ENCODE results near the gene NLRP11. TPM values are rescaled to one million over a fixed set of nuclear protein-coding genes. Genes with fewer than 3 reads are reported as not detected.

Gene NLRP11
- total RNA-seq, 1 experiment from 2014 or later, result 0.52 TPM

DNA sequence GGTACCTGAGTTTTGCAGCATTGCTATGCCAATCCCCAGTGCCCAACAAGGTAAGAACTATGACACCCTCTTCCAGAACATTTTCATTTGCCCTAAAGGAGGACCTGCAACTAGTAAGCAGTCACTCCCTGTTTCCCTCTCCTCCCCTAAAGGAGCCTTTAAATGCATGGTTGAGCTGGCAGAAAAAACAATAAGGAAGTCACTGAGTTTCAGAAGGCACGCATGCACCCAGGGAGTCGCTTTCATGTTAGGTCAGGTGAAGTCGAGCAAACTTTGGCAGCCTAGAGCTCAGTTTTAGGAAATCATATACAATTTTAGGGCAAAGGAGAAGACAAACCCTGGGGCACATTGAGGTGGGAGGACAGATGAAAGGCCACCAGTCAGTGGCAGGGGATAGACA lies 11.8 kb downstream of the NLRP11 start:
- H3K27ac ChIP-seq (ENCODE audit: low read depth, low read length, poor library complexity, severe bottlenecking), result no peak overlapping the region
- H3K4me3 ChIP-seq (ENCODE audit: low read depth, low read length, poor library complexity, severe bottlenecking), result no peak overlapping the region
- H3K27me3 ChIP-seq (replicated peaks; ENCODE audit: insufficient read depth, low read depth, low read length, poor library complexity), result peaks cover 53% of the 10 kb centered on the region
- TF ChIP-seq EZH2 (IDR thresholded peaks at IDR 0.05; ENCODE audit: borderline replicate concordance, low read depth, low read length, poor library complexity, severe bottlenecking), result no peak
- TF ChIP-seq CTCF (conservative IDR thresholded peaks at IDR 0.05; ENCODE audit: low read depth, low read length), result no peak
- H3K9me3 ChIP-seq (ENCODE audit: low read depth, low read length, poor library complexity, severe bottlenecking), result no peaks in the 10 kb centered on the region
- ChIA-PET POLR2A (ENCODE audit: low non-redundant PET) (interaction anchor here (0.6 kb wide), 1 partner anchor 136 kb away, joined by 5 read pairs; no protein-coding TSS in a partner anchor), CTCF (no interaction called here)
- no peaks in the 10 kb centered on the region for H3K36me3 ChIP-seq (ENCODE audit: insufficient read depth, low read length, poor library complexity, severe bottlenecking)
- no TSS peak for BruUV-seq (replicated peaks)
- intact Hi-C loops (cut with micrococcal nuclease; ENCODE audit: unreplicated experiment), result no loop called here
- no peak for DNase-seq (ENCODE audit: low spot score)
- H3K4me1 ChIP-seq (ENCODE audit: insufficient read depth, low read length, poor library complexity, severe bottlenecking), result no peaks in the 10 kb centered on the region

GRCh38 chr19:55813906-55814305 lies 17.9 kb downstream of the NLRP11 start:
- ChIA-PET CTCF (no interaction called here), POLR2A (ENCODE audit: low non-redundant PET) (no interaction called here)
- DNase-seq (ENCODE audit: low spot score), result no peak
- Histone ChIP-seq H3K4me1 (ENCODE audit: insufficient read depth, low read length, poor library complexity, severe bottlenecking) (no peaks in the 10 kb centered on the region), H3K36me3 (ENCODE audit: insufficient read depth, low read length, poor library complexity, severe bottlenecking) (no peaks in the 10 kb centered on the region), H3K9me3 (ENCODE audit: low read depth, low read length, poor library complexity, severe bottlenecking) (no peaks in the 10 kb centered on the region), H3K27me3 (replicated peaks; ENCODE audit: insufficient read depth, low read depth, low read length, poor library complexity) (peaks cover 35% of the 10 kb centered on the region), H3K4me3 (ENCODE audit: low read depth, low read length, poor library complexity, severe bottlenecking) (no peak overlapping the region), H3K27ac (ENCODE audit: low read depth, low read length, poor library complexity, severe bottlenecking) (no peak overlapping the region)
- BruUV-seq (replicated peaks), result no TSS peak
- intact Hi-C loops (cut with micrococcal nuclease; ENCODE audit: unreplicated experiment), result no loop called here
- no peak for TF ChIP-seq EZH2 (IDR thresholded peaks at IDR 0.05; ENCODE audit: borderline replicate concordance, low read depth, low read length, poor library complexity, severe bottlenecking)
- no peak for TF ChIP-seq CTCF (conservative IDR thresholded peaks at IDR 0.05; ENCODE audit: low read depth, low read length)

DNA sequence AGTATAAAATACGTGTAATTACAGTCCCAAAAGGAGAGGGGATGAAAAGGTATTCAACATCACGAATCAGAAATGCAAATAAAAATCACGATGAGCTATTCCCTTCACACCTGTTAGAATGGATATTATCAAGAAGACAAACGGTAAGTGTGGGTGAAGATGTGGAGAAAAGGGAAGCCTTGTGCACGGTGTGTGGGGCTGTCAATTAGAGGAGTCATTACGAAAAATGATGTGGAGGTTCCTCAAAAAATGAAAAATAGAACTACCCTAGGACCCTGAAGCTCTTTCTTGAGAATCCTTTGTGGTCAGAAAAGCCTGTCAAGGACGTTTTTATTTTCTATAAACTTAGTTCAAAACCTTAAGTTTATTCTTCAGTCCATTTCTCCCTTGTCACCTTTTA lies 19.4 kb downstream of the NLRP11 start:
- no TSS peak for BruUV-seq (replicated peaks)
- no peaks in the 10 kb centered on the region for H3K36me3 ChIP-seq (ENCODE audit: insufficient read depth, low read length, poor library complexity, severe bottlenecking)
- no peak for DNase-seq (ENCODE audit: low spot score)
- H3K9me3 ChIP-seq (ENCODE audit: low read depth, low read length, poor library complexity, severe bottlenecking), result no peaks in the 10 kb centered on the region
- H3K4me3 ChIP-seq (ENCODE audit: low read depth, low read length, poor library complexity, severe bottlenecking), result no peak overlapping the region
- no peaks in the 10 kb centered on the region for H3K4me1 ChIP-seq (ENCODE audit: insufficient read depth, low read length, poor library complexity, severe bottlenecking)
- ChIA-PET CTCF (no interaction called here), POLR2A (ENCODE audit: low non-redundant PET) (no interaction called here)
- intact Hi-C loops (cut with micrococcal nuclease; ENCODE audit: unreplicated experiment), result no loop called here
- H3K27ac ChIP-seq (ENCODE audit: low read depth, low read length, poor library complexity, severe bottlenecking), result no peak overlapping the region
- TF ChIP-seq EZH2 (IDR thresholded peaks at IDR 0.05; ENCODE audit: borderline replicate concordance, low read depth, low read length, poor library complexity, severe bottlenecking) (no peak), CTCF (conservative IDR thresholded peaks at IDR 0.05; ENCODE audit: low read depth, low read length) (no peak)
- H3K27me3 ChIP-seq (replicated peaks; ENCODE audit: insufficient read depth, low read depth, low read length, poor library complexity), result peaks cover 21% of the 10 kb centered on the region

All from A673 (cell line).